ENCODE measurements around the gene BAG1. TPM values are rescaled to one million over a fixed set of nuclear protein-coding genes. Genes with fewer than 3 reads are reported as not detected.

Gene BAG1
- total RNA-seq, 1 donor = 9.1 TPM

GRCh38 chr9:33267151-33267767 lies 2.8 kb upstream of the BAG1 start:
- TF ChIP-seq CTCF (IDR thresholded peaks at IDR 0.05; ENCODE audit: insufficient read depth, low read depth, low read length) = no peak
- no peak overlapping the region for H3K4me3 ChIP-seq (ENCODE audit: low read depth, low read length)
- no peak for DNase-seq (ENCODE audit: low read depth)

GRCh38 chr9:33265211-33265865 lies 830 bp upstream of the BAG1 start:
- no peak for TF ChIP-seq CTCF (IDR thresholded peaks at IDR 0.05; ENCODE audit: insufficient read depth, low read depth, low read length)
- peak overlapping the region; percentile 94 for H3K4me3 ChIP-seq (ENCODE audit: low read depth, low read length)
- peak; percentile 10 for DNase-seq (ENCODE audit: low read depth)

GRCh38 chr9:33264003-33264472 lies 470 bp downstream of the BAG1 start:
- DNase-seq (ENCODE audit: low read depth) = peak; percentile 38
- TF ChIP-seq CTCF (IDR thresholded peaks at IDR 0.05; ENCODE audit: insufficient read depth, low read depth, low read length) = no peak
- H3K4me3 ChIP-seq (ENCODE audit: low read depth, low read length) = peak overlapping the region; percentile 96

- TF ChIP-seq CTCF (IDR thresholded peaks at IDR 0.05; ENCODE audit: insufficient read depth, low read depth, low read length) = no peak
- DNase-seq (ENCODE audit: low read depth) = peak; percentile 32
- peak overlapping the region; percentile 96 for H3K4me3 ChIP-seq (ENCODE audit: low read depth, low read length)
Observed at GRCh38 chr9:33263131-33264002, 1.1 kb downstream of the BAG1 start.

GRCh38 chr9:33260372-33260771 lies 4.1 kb downstream of the BAG1 start:
- no peak for TF ChIP-seq CTCF (IDR thresholded peaks at IDR 0.05; ENCODE audit: insufficient read depth, low read depth, low read length)
- no peak for DNase-seq (ENCODE audit: low read depth)
- H3K4me3 ChIP-seq (ENCODE audit: low read depth, low read length) = no peak overlapping the region

GRCh38 chr9:33257276-33257675 lies 7.2 kb downstream of the BAG1 start:
- TF ChIP-seq CTCF (IDR thresholded peaks at IDR 0.05; ENCODE audit: insufficient read depth, low read depth, low read length) = no peak
- H3K4me3 ChIP-seq (ENCODE audit: low read depth, low read length) = no peak overlapping the region
- no peak for DNase-seq (ENCODE audit: low read depth)
